CD14-positive monocyte (primary cell): ENCODE results near the gene DMRT1. TPM values are rescaled to one million over a fixed set of nuclear protein-coding genes. Genes with fewer than 3 reads are reported as not detected.

Source experiments
- DNase-seq, 3 donors: peaks; one replicate each; pipeline ENCODE4 v3.0.0-alpha.2; 2011 to 2022
- H2AFZ ChIP-seq: 2 replicates; pipeline ENCODE4 v1.6.0; 2012; ENCODE audit warnings: mild to moderate bottlenecking, low read depth, low read length, inconsistent platforms; ENCODE audit not compliant: insufficient read depth, poor library complexity, severe bottlenecking
- H3K27ac ChIP-seq, 2 donors: 1 replicate in 1 of 2; 2 replicates in 1 of 2; pipeline ENCODE4 v1.5.1; 2012 to 2013; ENCODE audit warnings: low read length in 2 of 2, control low read depth in 1 of 2, inconsistent platforms in 1 of 2, low read depth in 1 of 2, mild to moderate bottlenecking in 1 of 2
- H3K27me3 ChIP-seq, 2 donors: one replicate each; pipeline versions ENCODE4 v1.6.0 to v1.6.1; 2011 to 2013; ENCODE audit warnings: low read length in 2 of 2; ENCODE audit not compliant: control insufficient read depth in 2 of 2, insufficient read depth in 2 of 2
- H3K36me3 ChIP-seq, 2 donors: replicated peaks in 1 of 2; 1 replicate in 1 of 2; 2 replicates in 1 of 2; pipeline versions ENCODE4 v1.5.1 to v1.6.1; 2012 to 2013; ENCODE audit warnings: low read length in 2 of 2, control low read depth in 1 of 2, inconsistent platforms in 1 of 2, mild to moderate bottlenecking in 1 of 2; ENCODE audit not compliant: insufficient read depth in 2 of 2, control insufficient read depth in 1 of 2
- H3K4me1 ChIP-seq, 2 donors: 1 replicate in 1 of 2; 2 replicates in 1 of 2; pipeline versions ENCODE4 v1.5.1 to v1.6.1; 2012 to 2013; ENCODE audit warnings: low read length in 2 of 2, control low read depth in 1 of 2, inconsistent platforms in 1 of 2, mild to moderate bottlenecking in 1 of 2, moderate library complexity in 1 of 2; ENCODE audit not compliant: insufficient read depth in 2 of 2, control insufficient read depth in 1 of 2
- H3K4me2 ChIP-seq: replicated peaks from 2 replicates; pipeline ENCODE3; 2012; ENCODE audit warnings: low read length, moderate library complexity, mild to moderate bottlenecking; ENCODE audit not compliant: poor library complexity, severe bottlenecking; ENCODE audit errors: extremely low read depth
- H3K4me3 ChIP-seq, 3 experiments: fragments of 200-600 bp in 1 of 3; sonication (generic) in 1 of 3; replicated peaks in 1 of 3; 1 replicate in 2 of 3; 2 replicates in 1 of 3; pipeline ENCODE4 v1.5.1; 2011 to 2013; ENCODE audit warnings: low read length in 3 of 3, mild to moderate bottlenecking in 3 of 3, control low read depth in 2 of 3, low read depth in 2 of 3, inconsistent platforms in 1 of 3, moderate library complexity in 1 of 3
- H3K79me2 ChIP-seq: 2 replicates; pipeline ENCODE4 v1.6.0; 2012; ENCODE audit warnings: mild to moderate bottlenecking, control low read depth, inconsistent platforms, low read length, moderate library complexity; ENCODE audit not compliant: insufficient read depth
- H3K9ac ChIP-seq: 2 replicates; pipeline ENCODE4 v1.6.0; 2017; ENCODE audit warnings: low read length, mild to moderate bottlenecking; ENCODE audit not compliant: insufficient read depth, poor library complexity, severe bottlenecking
- H3K9me3 ChIP-seq, 2 donors: replicated peaks in 1 of 2; 1 replicate in 1 of 2; 2 replicates in 1 of 2; pipeline versions ENCODE4 v1.5.1 to v1.6.1; 2012 to 2013; ENCODE audit warnings: low read length in 2 of 2, control low read depth in 1 of 2; ENCODE audit not compliant: control insufficient read depth in 1 of 2, insufficient read depth in 1 of 2
- H4K20me1 ChIP-seq: 2 replicates; pipeline ENCODE4 v1.6.0; 2012; ENCODE audit warnings: mild to moderate bottlenecking, low read length, control low read depth, moderate library complexity; ENCODE audit not compliant: insufficient read depth
- H3K27ac Mint-ChIP-seq, 7 donors: one replicate each; pipeline ENCODE4 v1.8.0; 2020; ENCODE audit warnings: mild to moderate bottlenecking in 7 of 7, mixed read lengths in 7 of 7, moderate library complexity in 6 of 7, inconsistent platforms in 2 of 7
- H3K27me3 Mint-ChIP-seq, 3 donors: one replicate each; pipeline ENCODE4 v1.8.0; 2021 to 2022; ENCODE audit warnings: low read depth in 3 of 3, mild to moderate bottlenecking in 3 of 3, mixed read lengths in 3 of 3, moderate library complexity in 3 of 3, inconsistent platforms in 1 of 3
- H3K36me3 Mint-ChIP-seq, 2 donors: one replicate each; pipeline ENCODE4 v1.8.0; 2020; ENCODE audit warnings: mixed read lengths in 2 of 2, inconsistent platforms in 1 of 2, mild to moderate bottlenecking in 1 of 2
- H3K4me1 Mint-ChIP-seq: one replicate; pipeline ENCODE4 v1.8.0; 2020; ENCODE audit warnings: mild to moderate bottlenecking, mixed read lengths
- H3K4me3 Mint-ChIP-seq, 2 donors: one replicate each; pipeline ENCODE4 v1.8.0; 2020; ENCODE audit warnings: mild to moderate bottlenecking in 2 of 2, mixed read lengths in 2 of 2, moderate library complexity in 1 of 2
- H3K9me3 Mint-ChIP-seq, 7 donors: one replicate each; pipeline ENCODE4 v1.8.0; 2020 to 2022; ENCODE audit warnings: mixed read lengths in 7 of 7, mild to moderate bottlenecking in 6 of 7, moderate library complexity in 6 of 7, inconsistent platforms in 2 of 7
- CTCF ChIP-seq: fragments of 200-600 bp; IDR thresholded peaks from one replicate; pipeline ENCODE4 v1.8.0; 2022; ENCODE audit warnings: antibody characterized with exemption, mild to moderate bottlenecking
- WGBS: methylation state at CpG from one replicate; pipeline ENCODE4 v1.1.5; 2013; ENCODE audit warnings: missing lambda C conversion rate; ENCODE audit not compliant: insufficient coverage; 5-methylcytosine and 5-hydroxymethylcytosine counted together
- intact Hi-C, 2 donors: fragments of 100-400 bp; cut with micrococcal nuclease; formaldehyde crosslinking; loops; one replicate each; pipeline versions ENCODE4 v1.15.0 to v1.15.1; 2023
- polyA plus RNA-seq, 3 donors: library from polyadenylated mRNA; depleted of rRNA in 1 of 3; unstranded in 2 of 3; stranded (reverse) in 1 of 3; fragments of 300-500 nt in 2 of 3; fragments of >200 nt in 1 of 3; fragmentation: Illumina TruSeq in 2 of 3; gene quantifications; 1 replicate in 2 of 3; 2 replicates in 1 of 3; pipeline ENCODE4 v1.2.3, GENCODE V29; 2012 to 2021

DMRT1 gene
- polyA plus RNA-seq, 3 donors = not detected

- peak overlapping the region in 1 of 7 donors; percentile 19 for H3K27ac Mint-ChIP-seq
- no CpG with 5 or more reads among the region's 4 CpGs for WGBS
- intact Hi-C loops = no loop called here
Observed at GRCh38 chr9:929719-930118, 88.2 kb downstream of the DMRT1 start.

GRCh38 chr9:933356-933755 lies 91.9 kb downstream of the DMRT1 start:
- H3K9me3 ChIP-seq = no peaks in the 10 kb centered on the region
- peaks cover 0 to 8% (median 2%) of the 10 kb centered on the region in 7 donors for H3K9me3 Mint-ChIP-seq
- 100% methylated on average over 2 of the region's 4 CpGs for WGBS
- no peaks in the 10 kb centered on the region for H4K20me1 ChIP-seq
- peaks cover 5% of the 10 kb centered on the region for H3K4me1 Mint-ChIP-seq
- H3K4me3 Mint-ChIP-seq = no peak overlapping the region
- DNase-seq = no peak
- H3K27ac Mint-ChIP-seq = no peak overlapping the region
- peaks cover 36 to 57% (median 42%) of the 10 kb centered on the region in 3 donors for H3K27me3 Mint-ChIP-seq
- intact Hi-C loops = no loop called here
- H3K4me1 ChIP-seq = no peaks in the 10 kb centered on the region
- H3K4me3 ChIP-seq = no peak overlapping the region
- TF ChIP-seq CTCF = no peak
- H3K79me2 ChIP-seq = no peaks in the 10 kb centered on the region
- H2AFZ ChIP-seq = no peak overlapping the region
- H3K27me3 ChIP-seq = peaks cover 28% of the 10 kb centered on the region in 2 donors
- no peaks in the 10 kb centered on the region for H3K36me3 ChIP-seq
- no peaks in the 10 kb centered on the region for H3K36me3 Mint-ChIP-seq
- no peak overlapping the region for H3K27ac ChIP-seq
- H3K4me2 ChIP-seq = no peak overlapping the region
- H3K9ac ChIP-seq = no peak overlapping the region

More at GRCh38 chr9:929719-930118, 88.2 kb downstream of the DMRT1 start:
- Histone ChIP-seq H3K79me2 (no peaks in the 10 kb centered on the region), H4K20me1 (no peaks in the 10 kb centered on the region), H2AFZ (no peak overlapping the region), H3K9ac (no peak overlapping the region), H3K4me1 (no peaks in the 10 kb centered on the region), H3K36me3 (no peaks in the 10 kb centered on the region), H3K9me3 (no peaks in the 10 kb centered on the region), H3K4me3 (no peak overlapping the region), H3K4me2 (no peak overlapping the region), H3K27ac (no peak overlapping the region), H3K27me3 (peaks cover 16 to 19% of the 10 kb centered on the region in 2 donors)
- Mint-ChIP-seq H3K9me3 (peaks cover 0 to 2% (median 0%) of the 10 kb centered on the region in 7 donors), H3K36me3 (no peaks in the 10 kb centered on the region), H3K4me1 (no peaks in the 10 kb centered on the region), H3K4me3 (no peak overlapping the region), H3K27me3 (peaks cover 30 to 38% (median 32%) of the 10 kb centered on the region in 3 donors)
- TF ChIP-seq CTCF = no peak
- DNase-seq = no peak
